Stomach (tissue), 9 donors: ENCODE data around the gene GIPC3. TPM values are rescaled to one million over a fixed set of nuclear protein-coding genes. Genes with fewer than 3 reads are reported as not detected.
A peak's percentile ranks its signal among the peaks of the same experiment; 100 is the strongest.

ENCODE experiments used
- DNase-seq, 2 donors: peaks; one replicate each; pipeline versions ENCODE4 v3.0.0 to v3.0.0-alpha.2; 2013 to 2019
- H3K27ac ChIP-seq, 5 donors: fragments of 200-600 bp in 4 of 5; sonication (generic) in 4 of 5; one replicate each; pipeline ENCODE4 v1.5.1; 2013 to 2019; ENCODE audit warnings: mild to moderate bottlenecking in 1 of 5, moderate library complexity in 1 of 5
- H3K27me3 ChIP-seq, 3 donors: fragments of 200-600 bp; sonication (generic); one replicate each; pipeline ENCODE4 v1.5.1; 2017 to 2019; ENCODE audit warnings: mixed run types in 1 of 3
- H3K36me3 ChIP-seq, 4 donors: fragments of 200-600 bp; sonication (generic); 1 replicate in 3 of 4; 2 replicates in 1 of 4; pipeline ENCODE4 v1.5.1; 2016 to 2019
- H3K4me1 ChIP-seq, 4 donors: fragments of 200-600 bp; sonication (generic); one replicate each; pipeline ENCODE4 v1.5.1; 2016 to 2019
- H3K4me3 ChIP-seq, 4 donors: fragments of 200-600 bp; sonication (generic) in 3 of 4; one replicate each; pipeline ENCODE4 v1.5.1; 2016 to 2019; ENCODE audit warnings: mild to moderate bottlenecking in 1 of 4
- H3K9me3 ChIP-seq, 4 donors: fragments of 200-600 bp; sonication (generic); one replicate each; pipeline ENCODE4 v1.5.1; 2016 to 2019
- EP300 ChIP-seq: sonication (generic); formaldehyde crosslinking; IDR thresholded peaks from one replicate; pipeline ENCODE4 v1.6.1; 2017; ENCODE audit warnings: antibody characterized with exemption
- POLR2A ChIP-seq, 4 donors: fragments of 450-650 bp; IDR thresholded peaks; one replicate each; pipeline ENCODE4 v1.6.1; 2016; ENCODE audit warnings: antibody characterized with exemption in 4 of 4, control low read depth in 2 of 4, mild to moderate bottlenecking in 1 of 4, moderate library complexity in 1 of 4
- POLR2AphosphoS5 ChIP-seq, 3 donors: sonication (generic); formaldehyde crosslinking; IDR thresholded peaks; one replicate each; pipeline ENCODE4 v1.6.1; 2016; ENCODE audit warnings: antibody characterized with exemption in 3 of 3
- whole genome bisulfite sequencing, 5 donors: extraction: QIAGEN DNeasy Blood & Tissue Kit in 3 of 5; methylation state at CpG; one replicate each; pipeline versions ENCODE4 v1.1.5 to v1.1.7; 2013 to 2018; 5-methylcytosine and 5-hydroxymethylcytosine counted together
- intact Hi-C: fragments of 100-400 bp; cut with DNase I; formaldehyde crosslinking; loops from one replicate; pipeline ENCODE4 v1.15.1; 2023; ENCODE audit warnings: low total_unique reads
- polyA plus RNA-seq, 3 donors: library from polyadenylated mRNA; stranded (reverse); fragments of 200-250 nt; gene quantifications; one replicate each; pipeline ENCODE4 v1.2.3, GENCODE V29; 2013
- total RNA-seq, 5 donors: library from RNA; depleted of rRNA; stranded (reverse); fragments of >200 nt; gene quantifications; one replicate each; pipeline versions ENCODE4 v1.1.0 to v1.2.3, GENCODE V29; 2014 to 2016
- TF ChIP-seq, protein P1 (sequence below), 7 experiments: fragments of 450-650 bp in 4 of 7; fragments of 200-600 bp in 3 of 7; sonication (generic) in 3 of 7; IDR thresholded peaks; one replicate each; pipeline ENCODE4 v1.5.1; 2016 to 2019; ENCODE audit warnings: antibody characterized with exemption in 7 of 7, control low read depth in 2 of 7, mild to moderate bottlenecking in 1 of 7
- donor health status: healthy with polysubstance abuse.
- donor health status: Bipolar disorder and iron deficiency.
- donor health status: healthy.

Gene GIPC3
- total and polyA plus RNA-seq, 8 donors, result 0.75 to 2.9 (median 1.5) TPM; not detected in 4

DNA sequence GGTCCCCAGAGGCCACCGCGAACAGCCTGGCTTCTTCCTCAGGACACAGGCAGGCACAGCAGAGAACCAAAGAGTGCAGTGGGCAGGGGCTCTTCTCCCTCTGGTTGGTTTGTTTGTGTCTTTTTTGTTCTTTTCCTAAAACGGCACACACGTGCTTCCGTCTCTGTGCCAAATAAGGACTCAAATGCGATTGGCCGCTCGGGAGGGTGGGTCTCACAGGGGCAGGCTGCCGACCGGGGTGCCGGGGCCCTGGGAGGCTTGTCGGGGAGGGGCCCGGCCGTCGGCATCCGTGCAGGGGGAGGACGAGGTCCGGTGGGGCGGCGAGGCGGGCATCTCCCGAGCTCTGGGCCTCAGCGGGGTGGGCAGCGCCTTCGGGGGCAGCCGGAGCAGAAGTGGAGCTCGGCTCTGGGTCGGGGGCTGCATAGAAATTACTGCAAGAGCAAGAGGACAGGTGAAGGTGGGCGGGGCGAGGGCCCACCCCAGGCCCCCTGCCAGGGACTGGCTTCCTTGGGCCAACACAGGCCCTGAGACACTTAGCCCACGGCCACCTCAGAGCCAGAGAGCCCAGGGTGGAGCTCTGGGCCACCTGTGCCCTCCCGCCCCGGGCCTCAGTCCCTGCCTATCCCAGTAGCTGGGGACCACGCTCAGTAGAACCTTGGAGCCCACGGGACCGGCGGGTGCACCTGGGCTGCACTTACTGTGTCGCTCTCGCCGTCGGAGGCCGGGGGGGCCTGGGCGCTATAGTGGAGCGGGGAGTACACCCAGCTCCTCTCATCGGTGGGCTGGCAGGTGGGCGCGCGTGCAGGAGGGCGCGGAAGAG, 47.7 kb downstream of the GIPC3 start:
- H3K9me3 ChIP-seq, result no peaks in the 10 kb centered on the region
- no peak for DNase-seq
- H3K36me3 ChIP-seq, result peaks cover 10 to 81% (median 61%) of the 10 kb centered on the region in 4 donors
- 86 to 91% (median 90%) methylated on average over 43 to 50 of the region's 50 CpGs for WGBS, 5 donors
- no peaks in the 10 kb centered on the region for H3K27me3 ChIP-seq
- intact Hi-C loops, result no loop called here
- H3K4me3 ChIP-seq, result no peak overlapping the region
- TF ChIP-seq POLR2AphosphoS5 (IDR thresholded peaks at IDR 0.05), result no peak
- TF ChIP-seq EP300, result no peak
- TF ChIP-seq, protein P1, sequence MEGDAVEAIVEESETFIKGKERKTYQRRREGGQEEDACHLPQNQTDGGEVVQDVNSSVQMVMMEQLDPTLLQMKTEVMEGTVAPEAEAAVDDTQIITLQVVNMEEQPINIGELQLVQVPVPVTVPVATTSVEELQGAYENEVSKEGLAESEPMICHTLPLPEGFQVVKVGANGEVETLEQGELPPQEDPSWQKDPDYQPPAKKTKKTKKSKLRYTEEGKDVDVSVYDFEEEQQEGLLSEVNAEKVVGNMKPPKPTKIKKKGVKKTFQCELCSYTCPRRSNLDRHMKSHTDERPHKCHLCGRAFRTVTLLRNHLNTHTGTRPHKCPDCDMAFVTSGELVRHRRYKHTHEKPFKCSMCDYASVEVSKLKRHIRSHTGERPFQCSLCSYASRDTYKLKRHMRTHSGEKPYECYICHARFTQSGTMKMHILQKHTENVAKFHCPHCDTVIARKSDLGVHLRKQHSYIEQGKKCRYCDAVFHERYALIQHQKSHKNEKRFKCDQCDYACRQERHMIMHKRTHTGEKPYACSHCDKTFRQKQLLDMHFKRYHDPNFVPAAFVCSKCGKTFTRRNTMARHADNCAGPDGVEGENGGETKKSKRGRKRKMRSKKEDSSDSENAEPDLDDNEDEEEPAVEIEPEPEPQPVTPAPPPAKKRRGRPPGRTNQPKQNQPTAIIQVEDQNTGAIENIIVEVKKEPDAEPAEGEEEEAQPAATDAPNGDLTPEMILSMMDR (IDR thresholded peaks at IDR 0.05), result no peak
- TF ChIP-seq POLR2A (IDR thresholded peaks at IDR 0.05), result no peak
- H3K4me1 ChIP-seq, result no peaks in the 10 kb centered on the region
- peak overlapping the region in 1 of 5 donors; percentile 58 for H3K27ac ChIP-seq

DNA sequence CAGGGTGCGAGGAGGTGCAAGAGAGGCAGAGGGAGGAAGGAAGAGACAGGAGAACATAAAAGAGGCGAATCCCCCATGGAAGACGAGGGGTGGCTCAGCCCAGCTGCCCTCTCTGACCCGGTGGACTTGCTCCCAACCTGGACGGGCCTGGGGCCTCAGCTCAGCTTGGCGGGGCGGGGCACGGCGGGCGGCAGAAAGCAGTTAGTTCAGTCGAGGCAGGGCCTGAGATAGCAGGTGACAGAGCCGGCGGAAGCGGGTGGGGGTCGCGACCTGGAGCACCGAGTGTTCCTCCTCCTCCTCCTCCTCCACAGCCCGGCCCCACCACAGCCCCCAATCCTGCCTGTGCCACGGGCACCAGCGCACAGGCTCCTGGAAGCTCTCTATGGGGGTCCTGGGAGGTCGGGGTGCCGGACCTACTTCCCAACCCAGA, 48.3 kb downstream of the GIPC3 start:
- no peak for TF ChIP-seq EP300
- TF ChIP-seq POLR2AphosphoS5 (IDR thresholded peaks at IDR 0.05), result no peak
- H3K27ac ChIP-seq, result no peak overlapping the region
- H3K4me3 ChIP-seq, result no peak overlapping the region
- no peaks in the 10 kb centered on the region for H3K27me3 ChIP-seq
- no peak for DNase-seq
- intact Hi-C loops, result no loop called here
- peaks cover 16 to 87% (median 67%) of the 10 kb centered on the region in 4 donors for H3K36me3 ChIP-seq
- H3K4me1 ChIP-seq, result no peaks in the 10 kb centered on the region
- no peaks in the 10 kb centered on the region for H3K9me3 ChIP-seq
- 82 to 89% (median 87%) methylated on average over 15 to 22 of the region's 22 CpGs for WGBS, 5 donors

DNA sequence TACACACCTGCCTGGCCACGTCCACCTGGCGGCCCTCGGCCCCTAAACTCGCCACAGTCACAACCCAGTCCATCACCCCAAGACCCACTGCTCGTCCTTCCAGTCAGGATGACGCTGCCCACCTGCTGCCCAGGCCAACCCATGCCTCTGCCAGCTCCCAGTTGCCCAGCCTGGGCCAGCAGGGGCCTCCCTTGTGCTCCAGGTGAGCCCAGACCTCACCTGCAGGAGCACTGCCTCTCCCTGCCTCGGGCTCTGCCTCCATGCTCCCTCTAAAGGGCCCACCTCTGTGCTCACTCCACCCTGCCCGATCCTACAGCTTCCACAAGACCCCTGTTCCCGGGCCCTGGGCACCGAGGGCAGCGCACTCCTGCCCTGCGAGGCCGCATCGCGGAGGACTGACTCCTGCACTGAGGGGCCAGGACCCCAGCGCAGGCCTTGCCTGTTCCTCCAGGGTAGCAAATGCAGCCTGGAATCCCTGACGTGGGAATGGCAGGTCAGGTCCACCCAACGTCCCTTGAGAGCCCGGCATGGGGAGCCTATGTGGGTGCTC, 49.3 kb downstream of the GIPC3 start:
- H3K36me3 ChIP-seq, result peaks cover 22 to 97% (median 77%) of the 10 kb centered on the region in 4 donors
- DNase-seq, result no peak
- 93 to 97% (median 93%) methylated on average over 16 to 19 of the region's 19 CpGs for WGBS, 5 donors
- no peaks in the 10 kb centered on the region for H3K9me3 ChIP-seq
- intact Hi-C loops, result no loop called here
- no peaks in the 10 kb centered on the region for H3K27me3 ChIP-seq
- TF ChIP-seq POLR2AphosphoS5 (IDR thresholded peaks at IDR 0.05) (no peak), EP300 (no peak), POLR2A (IDR thresholded peaks at IDR 0.05) (no peak)
- TF ChIP-seq, protein P1 (IDR thresholded peaks at IDR 0.05), result no peak
- no peak overlapping the region for H3K4me3 ChIP-seq
- H3K27ac ChIP-seq, result no peak overlapping the region
- H3K4me1 ChIP-seq, result no peaks in the 10 kb centered on the region

DNA sequence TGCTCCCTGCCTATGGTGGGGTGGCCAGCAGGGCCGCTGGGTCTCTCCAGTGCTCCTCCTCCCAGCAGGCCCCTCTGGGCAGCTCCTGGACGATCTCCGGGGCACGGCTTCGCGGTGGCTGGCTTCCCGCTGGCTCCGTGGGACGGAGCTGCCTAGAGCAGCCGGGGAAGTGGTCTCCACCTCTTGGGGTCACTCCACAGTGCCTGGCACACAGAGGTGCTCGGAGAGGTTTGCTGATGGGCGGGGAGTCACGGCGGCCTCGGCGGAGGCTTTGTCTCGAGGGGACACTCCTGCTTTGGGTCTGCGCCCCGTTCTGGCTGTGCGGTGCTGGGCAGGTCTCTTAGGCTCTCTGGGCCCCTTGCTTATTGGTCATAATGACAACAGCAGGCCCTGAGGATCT, 51.2 kb downstream of the GIPC3 start:
- TF ChIP-seq, protein P1 (IDR thresholded peaks at IDR 0.05), result no peak
- TF ChIP-seq EP300 (no peak), POLR2AphosphoS5 (IDR thresholded peaks at IDR 0.05) (no peak), POLR2A (IDR thresholded peaks at IDR 0.05) (no peak)
- H3K4me3 ChIP-seq, result no peak overlapping the region
- intact Hi-C loops, result no loop called here
- DNase-seq, result no peak
- H3K36me3 ChIP-seq, result peaks cover 30 to 100% (median 83%) of the 10 kb centered on the region in 4 donors
- no peaks in the 10 kb centered on the region for H3K27me3 ChIP-seq
- H3K4me1 ChIP-seq, result no peaks in the 10 kb centered on the region
- no peak overlapping the region for H3K27ac ChIP-seq
- no peaks in the 10 kb centered on the region for H3K9me3 ChIP-seq
- whole genome bisulfite sequencing, 5 donors, result 90 to 100% (median 95%) methylated on average over 3 to 20 of the region's 20 CpGs

DNA sequence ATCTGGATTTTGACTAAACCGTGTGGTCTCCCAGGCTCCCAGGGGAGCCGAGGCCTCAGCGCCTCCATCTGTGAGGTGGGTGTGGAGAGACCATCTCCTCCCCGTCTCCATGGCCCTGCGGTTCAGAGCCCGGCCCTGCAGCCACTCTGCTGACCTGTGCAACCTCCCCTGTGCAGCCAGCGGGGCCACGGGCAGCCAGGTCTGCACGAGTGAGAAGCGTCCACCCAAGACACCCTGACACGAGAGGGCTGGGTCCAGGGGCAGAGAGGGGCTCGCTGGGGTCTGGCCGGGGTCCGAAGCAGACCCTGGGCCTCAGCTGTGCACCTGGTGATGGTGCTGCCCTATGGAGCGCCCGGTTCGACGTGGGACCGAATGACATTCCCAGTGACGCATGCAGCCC, 51.7 kb downstream of the GIPC3 start:
- WGBS, 5 donors, result 90 to 95% (median 94%) methylated on average over 20 of the region's 20 CpGs
- TF ChIP-seq POLR2AphosphoS5 (IDR thresholded peaks at IDR 0.05) (no peak), EP300 (no peak)
- TF ChIP-seq, protein P1 (IDR thresholded peaks at IDR 0.05), result no peak
- Histone ChIP-seq H3K27me3 (no peaks in the 10 kb centered on the region), H3K4me1 (no peaks in the 10 kb centered on the region), H3K27ac (no peak overlapping the region), H3K9me3 (no peaks in the 10 kb centered on the region), H3K4me3 (no peak overlapping the region), H3K36me3 (peaks cover 35 to 100% (median 83%) of the 10 kb centered on the region in 4 donors)
- intact Hi-C loops, result no loop called here
- no peak for DNase-seq
